HEK293T (cell line): ENCODE measurements around the gene VPS35L.

Experiments
- CTCF ChIA-PET: fragments of 350-600 bp; formaldehyde crosslinking; extraction: SDS; loops from one replicate; lab custom pipeline; 2021; ENCODE audit warnings: antibody characterized with exemption, inconsistent platforms; lab: Yijun Ruan, JAX
- POLR2A ChIA-PET: fragments of 350-600 bp; formaldehyde crosslinking; extraction: SDS; loops from one replicate; lab custom pipeline; 2020; ENCODE audit warnings: antibody characterized with exemption, inconsistent platforms; lab: Yijun Ruan, JAX
- DNase-seq: peaks from one replicate; pipeline ENCODE4 v3.0.0; 2012; ENCODE audit warnings: mixed read lengths; ENCODE audit errors: extremely low spot score
- ARNT ChIP-seq: fragments of 450-650 bp; IDR thresholded peaks from 2 replicates; pipeline ENCODE4 v1.6.1; 2017; ENCODE audit warnings: mild to moderate bottlenecking
- BHLHE40 ChIP-seq: fragments of 450-650 bp; IDR thresholded peaks from 2 replicates; pipeline ENCODE4 v1.6.1; 2016; ENCODE audit warnings: mild to moderate bottlenecking, moderate library complexity, borderline replicate concordance
- CTBP1 ChIP-seq: fragments of 450-650 bp; IDR thresholded peaks from 2 replicates; pipeline ENCODE4 v1.6.1; 2016; ENCODE audit warnings: borderline replicate concordance
- ELF4 ChIP-seq: fragments of 450-650 bp; IDR thresholded peaks from 2 replicates; pipeline ENCODE4 v1.6.1; 2017; ENCODE audit warnings: antibody characterized with exemption
- FOXA1 ChIP-seq: fragments of 450-650 bp; IDR thresholded peaks from 2 replicates; pipeline ENCODE4 v1.6.1; 2016; ENCODE audit warnings: mild to moderate bottlenecking
- FOXK2 ChIP-seq: fragments of 450-650 bp; IDR thresholded peaks from 2 replicates; pipeline ENCODE4 v1.6.1; 2016; ENCODE audit warnings: mild to moderate bottlenecking
- FOXM1 ChIP-seq: fragments of 450-650 bp; IDR thresholded peaks from 2 replicates; pipeline ENCODE4 v1.6.1; 2017; ENCODE audit warnings: mild to moderate bottlenecking, borderline replicate concordance
- HDGF ChIP-seq: fragments of 450-650 bp; IDR thresholded peaks from 2 replicates; pipeline ENCODE4 v1.6.1; 2017; ENCODE audit warnings: antibody characterized with exemption, borderline replicate concordance
- L3MBTL2 ChIP-seq: fragments of 450-650 bp; conservative IDR thresholded peaks from 2 replicates; pipeline ENCODE4 v1.6.1; 2016; ENCODE audit warnings: mild to moderate bottlenecking
- LEF1 ChIP-seq: fragments of 450-650 bp; IDR thresholded peaks from 2 replicates; pipeline ENCODE4 v1.6.1; 2017; ENCODE audit warnings: mild to moderate bottlenecking, borderline replicate concordance
- NFRKB ChIP-seq: fragments of 450-650 bp; IDR thresholded peaks from 2 replicates; pipeline ENCODE4 v1.6.1; 2016; ENCODE audit warnings: mild to moderate bottlenecking, moderate library complexity
- SP1 ChIP-seq: fragments of 450-650 bp; IDR thresholded peaks from 2 replicates; pipeline ENCODE4 v1.6.1; 2017
- SUZ12 ChIP-seq: fragments of 450-650 bp; IDR thresholded peaks from 2 replicates; pipeline ENCODE4 v1.6.1; 2016; ENCODE audit warnings: mild to moderate bottlenecking
- TARDBP ChIP-seq: fragments of 450-650 bp; IDR thresholded peaks from 2 replicates; pipeline ENCODE4 v1.6.1; 2016
- ZNF384 ChIP-seq: fragments of 450-650 bp; IDR thresholded peaks from 2 replicates; pipeline ENCODE4 v1.6.1; 2016
- TF ChIP-seq, protein P1 (sequence below): fragments of 450-650 bp; IDR thresholded peaks from 2 replicates; pipeline ENCODE4 v1.6.1; 2016

The VPS35L gene

DNA sequence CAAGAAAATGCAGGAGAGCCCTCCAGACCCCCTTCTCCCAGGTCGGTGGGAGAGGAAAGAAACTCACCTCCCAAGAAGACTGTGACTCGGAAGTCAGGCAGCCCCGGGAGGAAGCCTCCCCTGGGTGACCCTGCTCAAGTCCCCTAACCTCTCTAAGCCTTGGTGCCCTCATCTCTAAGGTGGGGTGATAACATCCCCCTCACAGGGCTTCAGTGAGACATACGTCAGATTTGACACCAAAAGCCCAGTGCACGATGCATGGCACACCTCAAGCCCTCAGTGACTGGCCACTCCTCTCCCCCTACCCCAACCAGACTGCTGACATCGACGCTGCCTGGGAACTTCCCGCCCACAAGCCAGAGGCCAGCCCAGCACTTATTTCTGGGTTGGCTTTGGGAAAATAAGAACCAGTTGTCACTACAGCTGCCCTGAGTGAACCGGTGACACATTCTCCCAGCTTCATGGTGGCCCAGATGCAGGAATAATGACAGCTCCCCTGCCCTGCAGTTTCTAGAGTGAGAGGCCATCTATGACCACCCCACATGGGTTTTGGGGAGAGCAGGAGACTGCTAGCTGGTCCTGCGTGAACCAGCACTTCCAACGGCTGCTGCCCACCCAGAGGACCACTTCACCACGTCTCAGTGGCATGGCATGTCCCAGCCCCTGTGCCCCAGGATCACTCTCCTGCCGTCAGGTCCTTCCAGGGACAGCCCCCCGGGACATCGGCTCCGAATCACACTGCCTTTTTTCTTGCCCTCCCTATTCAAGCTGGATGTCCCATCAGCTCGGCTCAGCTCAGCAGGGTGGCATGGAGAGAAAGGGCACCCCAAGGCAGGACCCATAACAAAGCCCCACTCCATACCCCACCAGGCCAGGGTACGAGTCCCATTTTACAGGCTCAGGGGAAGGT is 153.0 kb downstream of the VPS35L start:
- POLR2A ChIA-PET, result no interaction called here
- CTCF ChIA-PET, result interaction anchor here (1.3 kb wide), 1 partner anchor 178 kb away, joined by 3 read pairs; no protein-coding TSS in a partner anchor

DNA sequence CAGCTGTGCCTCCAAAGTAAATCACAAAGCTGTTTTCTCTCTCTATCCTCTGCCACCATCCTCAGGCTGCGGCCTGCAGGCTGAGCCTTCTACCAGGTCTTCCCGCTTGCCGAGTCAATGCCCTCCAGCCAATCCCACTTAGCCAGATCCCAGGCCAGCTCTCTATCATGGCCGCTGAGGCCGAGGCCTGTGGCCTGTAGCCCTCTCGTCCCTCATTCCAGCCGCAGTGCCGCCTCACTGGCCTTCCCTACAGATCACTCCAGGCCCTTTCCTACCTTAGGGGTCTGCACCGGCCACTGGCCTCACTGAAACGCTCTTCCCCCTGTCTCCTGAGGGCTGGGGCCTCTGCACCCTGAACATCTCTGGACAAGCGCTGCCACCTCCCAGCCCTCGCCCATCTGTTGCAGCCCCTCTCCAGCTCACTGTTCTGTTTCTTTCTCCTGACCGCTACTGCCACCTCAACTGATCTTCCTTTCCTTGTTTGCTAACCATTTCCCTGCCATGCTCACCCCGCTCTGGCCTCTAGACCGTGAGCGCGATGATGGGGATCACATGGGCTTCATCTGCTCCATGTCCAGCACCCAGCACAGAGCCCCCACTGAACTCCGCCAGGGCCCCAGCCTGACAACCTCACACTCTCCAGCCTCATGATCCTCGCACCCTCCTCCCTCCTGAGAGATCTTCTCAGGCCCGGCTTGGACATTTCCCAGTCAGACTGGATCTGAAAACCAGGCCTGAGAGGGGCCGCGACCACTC is 154.1 kb downstream of the VPS35L start:
- CTCF ChIA-PET, result interaction anchor here (1.3 kb wide), 1 partner anchor 177 kb away, joined by 3 read pairs; no protein-coding TSS in a partner anchor

More for the DNA sequence above, 153.0 kb downstream of the VPS35L start:
- TF ChIP-seq TARDBP, result no peak
- TF ChIP-seq L3MBTL2, result no peak
- no peak for TF ChIP-seq FOXM1
- TF ChIP-seq SUZ12, result no peak
- TF ChIP-seq HDGF, result no peak
- TF ChIP-seq CTBP1, result no peak
- no peak for TF ChIP-seq SP1
- TF ChIP-seq ELF4, result no peak
- TF ChIP-seq ZNF384, result no peak
- no peak for TF ChIP-seq FOXA1
- DNase-seq, result no peak

DNA sequence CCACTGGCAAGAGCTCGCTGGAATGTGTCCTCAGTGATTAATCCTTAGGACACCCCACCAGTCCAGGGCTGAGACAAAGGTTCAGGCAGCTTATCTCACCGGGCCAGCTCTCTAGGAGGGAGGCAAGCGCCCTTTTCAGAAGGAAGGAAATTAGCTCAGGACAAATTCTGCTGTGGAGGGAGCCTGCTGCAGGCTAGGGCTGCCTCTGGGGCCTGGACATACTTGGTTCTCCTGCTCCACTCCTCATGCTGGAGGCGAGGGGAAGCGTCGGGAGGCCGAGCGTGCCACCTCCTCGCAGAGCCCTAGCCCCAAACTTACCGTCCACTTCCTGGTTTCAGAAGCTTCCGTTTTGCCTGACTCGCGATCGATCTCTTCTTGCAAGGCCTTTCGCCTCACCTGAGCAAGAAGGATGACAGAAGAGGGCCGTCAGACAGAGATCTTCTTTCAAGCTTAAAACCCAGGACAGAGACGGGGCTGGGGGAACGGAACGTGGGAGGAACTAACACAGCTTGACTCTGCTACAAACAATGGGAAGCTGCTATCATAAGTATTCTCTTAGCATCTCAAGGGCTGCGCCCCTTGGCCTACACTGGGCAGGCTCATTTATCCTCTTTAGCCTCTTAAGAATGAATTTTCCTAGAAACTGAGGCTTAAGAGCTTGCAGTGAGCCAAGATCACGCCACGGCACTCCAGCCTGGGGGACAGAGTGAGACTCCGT is 154.8 kb downstream of the VPS35L start:
- ChIA-PET POLR2A (no interaction called here), CTCF (interaction anchor here (1.3 kb wide), 1 partner anchor 176 kb away, joined by 3 read pairs; no protein-coding TSS in a partner anchor)

More for the DNA sequence above, 154.1 kb downstream of the VPS35L start:
- POLR2A ChIA-PET, result no interaction called here
- DNase-seq, result no peak
- TF ChIP-seq ELF4 (no peak), CTBP1 (no peak), L3MBTL2 (no peak)

DNA sequence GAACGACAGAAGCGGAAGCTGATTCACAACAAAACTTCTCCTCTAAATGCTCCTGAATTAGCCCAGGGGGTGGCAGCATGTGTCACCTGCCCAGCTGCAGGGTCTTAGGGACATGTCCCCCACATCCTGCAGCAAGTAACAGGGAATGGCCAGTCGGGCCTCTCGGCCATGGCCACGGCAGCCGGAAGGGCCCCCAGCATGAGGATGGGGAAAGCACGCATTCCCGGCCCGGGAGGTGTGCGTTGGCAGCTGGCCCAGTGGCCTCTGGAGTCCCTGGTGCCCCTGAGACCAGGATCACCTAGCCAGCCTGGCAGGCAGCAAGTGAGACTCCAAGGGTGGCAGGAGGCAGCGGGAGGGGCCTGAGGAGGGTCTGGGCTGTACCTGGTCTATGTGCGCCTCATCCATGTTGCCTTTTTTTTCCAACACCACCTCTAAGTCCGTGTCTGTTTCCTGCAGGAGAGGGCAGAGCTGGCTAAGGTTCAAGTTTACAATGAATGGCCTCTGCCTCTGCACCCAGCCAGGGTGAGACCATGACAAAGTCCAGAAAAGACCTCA is 155.6 kb downstream of the VPS35L start:
- DNase-seq, result no peak
- TF ChIP-seq SP1 (no peak), HDGF (no peak), LEF1 (no peak), SUZ12 (no peak), FOXA1 (no peak), BHLHE40 (no peak), ARNT (no peak), L3MBTL2 (no peak), TARDBP (no peak), FOXM1 (no peak), ZNF384 (no peak), ELF4 (no peak)
- ChIA-PET POLR2A (no interaction called here), CTCF (no interaction called here)

More for the DNA sequence above, 154.8 kb downstream of the VPS35L start:
- TF ChIP-seq L3MBTL2 (no peak), SP1 (no peak), ELF4 (no peak), ARNT (no peak), FOXM1 (no peak), FOXK2 (no peak), SUZ12 (no peak), FOXA1 (no peak), HDGF (no peak), ZNF384 (no peak), CTBP1 (no peak), LEF1 (no peak)
- TF ChIP-seq, protein P1, sequence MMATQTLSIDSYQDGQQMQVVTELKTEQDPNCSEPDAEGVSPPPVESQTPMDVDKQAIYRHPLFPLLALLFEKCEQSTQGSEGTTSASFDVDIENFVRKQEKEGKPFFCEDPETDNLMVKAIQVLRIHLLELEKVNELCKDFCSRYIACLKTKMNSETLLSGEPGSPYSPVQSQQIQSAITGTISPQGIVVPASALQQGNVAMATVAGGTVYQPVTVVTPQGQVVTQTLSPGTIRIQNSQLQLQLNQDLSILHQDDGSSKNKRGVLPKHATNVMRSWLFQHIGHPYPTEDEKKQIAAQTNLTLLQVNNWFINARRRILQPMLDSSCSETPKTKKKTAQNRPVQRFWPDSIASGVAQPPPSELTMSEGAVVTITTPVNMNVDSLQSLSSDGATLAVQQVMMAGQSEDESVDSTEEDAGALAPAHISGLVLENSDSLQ, result no peak
- no peak for DNase-seq

DNA sequence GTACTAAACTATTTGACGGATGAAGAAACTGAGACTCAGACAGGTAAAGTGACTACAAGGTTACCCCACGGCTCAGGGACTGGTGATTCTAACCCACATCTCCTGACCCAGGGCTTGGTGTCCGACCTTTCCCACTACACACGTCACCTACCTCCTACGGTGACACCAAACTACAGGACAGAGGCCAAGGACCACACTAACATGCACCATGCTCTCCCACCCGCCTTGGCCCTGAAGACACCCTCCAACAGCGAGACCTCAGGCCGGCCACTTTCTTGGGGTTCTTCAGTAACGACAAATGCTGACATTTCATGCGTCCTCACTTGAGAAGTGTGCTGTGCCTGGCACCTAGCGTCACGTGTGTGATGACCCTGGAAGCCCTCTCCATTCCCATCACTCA is 156.1 kb downstream of the VPS35L start:
- no peak for TF ChIP-seq LEF1
- no peak for TF ChIP-seq BHLHE40
- TF ChIP-seq L3MBTL2, result no peak
- TF ChIP-seq CTBP1, result no peak
- TF ChIP-seq FOXA1, result no peak
- no peak for TF ChIP-seq ELF4
- TF ChIP-seq FOXK2, result no peak
- TF ChIP-seq FOXM1, result no peak
- TF ChIP-seq, protein P1, result no peak
- TF ChIP-seq TARDBP, result no peak
- no peak for TF ChIP-seq HDGF
- no peak for TF ChIP-seq ARNT
- TF ChIP-seq SP1, result no peak
- TF ChIP-seq ZNF384, result no peak
- TF ChIP-seq SUZ12, result no peak
- TF ChIP-seq NFRKB, result no peak
- CTCF ChIA-PET, result no interaction called here
- DNase-seq, result no peak
- POLR2A ChIA-PET, result no interaction called here
